Endodermal cell (in vitro differentiated cells): ENCODE results near the gene SELPLG. TPM values are rescaled to one million over a fixed set of nuclear protein-coding genes. Genes with fewer than 3 reads are reported as not detected.
A peak's percentile ranks its signal among the peaks of the same experiment; 100 is the strongest.
"Not testable (repeated sequence)": the region's sequence is repeated elsewhere in the genome, so short reads cannot be mapped to it uniquely, and the experiment has no call there.

Source experiments
- DNase-seq: peaks from one replicate; pipeline ENCODE4 v3.0.0-alpha.2; 2017
- H3K27ac ChIP-seq: 2 replicates; pipeline ENCODE4 v1.5.1; 2013; ENCODE audit warnings: mild to moderate bottlenecking, low read depth, low read length, moderate library complexity
- H3K27me3 ChIP-seq: 2 replicates; pipeline ENCODE4 v1.6.1; 2013; ENCODE audit warnings: mild to moderate bottlenecking, low read length, moderate library complexity; ENCODE audit not compliant: insufficient read depth, control insufficient read depth, poor library complexity, severe bottlenecking
- H3K36me3 ChIP-seq: 2 replicates; pipeline ENCODE4 v1.7.0; 2013; ENCODE audit warnings: mild to moderate bottlenecking, low read length, moderate library complexity; ENCODE audit not compliant: control insufficient read depth, insufficient read depth
- H3K4me1 ChIP-seq: one replicate; pipeline ENCODE4 v1.7.0; 2013; ENCODE audit warnings: low read length; ENCODE audit not compliant: control insufficient read depth, insufficient read depth
- H3K4me3 ChIP-seq: 2 replicates; pipeline ENCODE4 v1.5.1; 2013; ENCODE audit warnings: mild to moderate bottlenecking, low read length, moderate library complexity
- H3K9ac ChIP-seq: 2 replicates; pipeline ENCODE4 v1.6.1; 2013; ENCODE audit warnings: mild to moderate bottlenecking, low read length, moderate library complexity; ENCODE audit not compliant: poor library complexity, severe bottlenecking; ENCODE audit errors: extremely low read depth
- H3K9me3 ChIP-seq: 2 replicates; pipeline ENCODE4 v1.6.1; 2013; ENCODE audit warnings: mild to moderate bottlenecking, low read length, moderate library complexity; ENCODE audit not compliant: control insufficient read depth
- H3K27ac Mint-ChIP-seq: 2 replicates; pipeline ENCODE4 v1.8.0; 2020; ENCODE audit warnings: mixed read lengths
- H3K27me3 Mint-ChIP-seq: 2 replicates; pipeline ENCODE4 v1.8.0; 2021; ENCODE audit warnings: mild to moderate bottlenecking, mixed read lengths; ENCODE audit not compliant: insufficient read depth
- H3K36me3 Mint-ChIP-seq: 2 replicates; pipeline ENCODE4 v1.8.0; 2020; ENCODE audit warnings: low read depth, mixed read lengths
- H3K4me1 Mint-ChIP-seq: 2 replicates; pipeline ENCODE4 v1.8.0; 2020; ENCODE audit warnings: mixed read lengths
- H3K4me3 Mint-ChIP-seq: 2 replicates; pipeline ENCODE4 v1.8.0; 2020; ENCODE audit warnings: mild to moderate bottlenecking, moderate library complexity, mixed read lengths
- H3K9me3 Mint-ChIP-seq: 2 replicates; pipeline ENCODE4 v1.8.0; 2020; ENCODE audit warnings: mild to moderate bottlenecking, mixed read lengths
- CTCF ChIP-seq: fragments of 200-600 bp; sonication (generic); conservative IDR thresholded peaks from 2 replicates; pipeline ENCODE4 v1.5.0; 2021; ENCODE audit warnings: antibody characterized with exemption, mild to moderate bottlenecking
- WGBS, 2 experiments: methylation state at CpG; one replicate each; pipeline versions ENCODE4 v1.1.5 to v1.1.7; 2013; ENCODE audit warnings: missing lambda C conversion rate in 2 of 2, mixed read lengths in 1 of 2; ENCODE audit not compliant: insufficient coverage in 1 of 2, insufficient read length in 1 of 2; 5-methylcytosine and 5-hydroxymethylcytosine counted together
- total RNA-seq, 2 donors: library from RNA; stranded (reverse); fragmentation: NEBNext Ultra II Directional in 1 of 2; extraction: Animal tissue kit (Norgen Biotek cat#: 25700) in 1 of 2; gene quantifications; 2 replicates in 1 of 2; 3 replicates in 1 of 2; pipeline ENCODE4 v1.2.1, GENCODE V29; 2021

Gene SELPLG
- total RNA-seq, 2 donors from 2014 or later: 0.13 TPM; not detected in 1

GRCh38 chr12:108619369-108620160 lies 14.1 kb downstream of the SELPLG start:
- no peak overlapping the region for H3K9ac ChIP-seq
- H3K36me3 ChIP-seq: no peaks in the 10 kb centered on the region
- H3K4me1 ChIP-seq: no peaks in the 10 kb centered on the region
- Mint-ChIP-seq H3K4me3 (no peak overlapping the region), H3K36me3 (no peaks in the 10 kb centered on the region), H3K27me3 (peaks cover 2% of the 10 kb centered on the region), H3K4me1 (no peaks in the 10 kb centered on the region), H3K9me3 (peaks cover 10% of the 10 kb centered on the region), H3K27ac (no peak overlapping the region)
- no peak overlapping the region for H3K4me3 ChIP-seq
- no peak overlapping the region for H3K27ac ChIP-seq
- 90 to 92% methylated on average over 11 to 14 of the region's 14 CpGs for WGBS, 2 experiments
- H3K9me3 ChIP-seq: no peaks in the 10 kb centered on the region
- H3K27me3 ChIP-seq: no peaks in the 10 kb centered on the region
- TF ChIP-seq CTCF: no peak
- no peak for DNase-seq

GRCh38 chr12:108618953-108619274 lies 14.8 kb downstream of the SELPLG start:
- WGBS, 2 experiments: 83 to 90% methylated on average over 4 of the region's 4 CpGs
- H3K4me3 ChIP-seq, H3K9me3 ChIP-seq, H3K4me3 Mint-ChIP-seq, H3K4me1 Mint-ChIP-seq, H3K27me3 ChIP-seq, H3K36me3 ChIP-seq, H3K27ac ChIP-seq, H3K4me1 ChIP-seq, H3K27me3 Mint-ChIP-seq, H3K9ac ChIP-seq, DNase-seq, H3K36me3 Mint-ChIP-seq: not testable (repeated sequence)
- Mint-ChIP-seq H3K9me3 (peaks cover 10% of the 10 kb centered on the region), H3K27ac (peak overlapping the region; percentile 68)

GRCh38 chr12:108618079-108618952 lies 15.4 kb downstream of the SELPLG start:
- no peak overlapping the region for H3K27ac ChIP-seq
- peaks cover 9% of the 10 kb centered on the region for H3K9me3 Mint-ChIP-seq
- H3K4me3 Mint-ChIP-seq: no peak overlapping the region
- H3K9me3 ChIP-seq: no peaks in the 10 kb centered on the region
- H3K4me3 ChIP-seq: no peak overlapping the region
- peaks cover 2% of the 10 kb centered on the region for H3K27me3 Mint-ChIP-seq
- no peaks in the 10 kb centered on the region for H3K27me3 ChIP-seq
- no peaks in the 10 kb centered on the region for H3K36me3 Mint-ChIP-seq
- H3K9ac ChIP-seq: no peak overlapping the region
- peak overlapping the region; percentile 68 for H3K27ac Mint-ChIP-seq
- peak; percentile 98 for DNase-seq
- 22 to 37% methylated on average over 7 to 16 of the region's 16 CpGs for WGBS, 2 experiments
- H3K4me1 ChIP-seq: no peaks in the 10 kb centered on the region
- no peaks in the 10 kb centered on the region for H3K36me3 ChIP-seq
- no peaks in the 10 kb centered on the region for H3K4me1 Mint-ChIP-seq
- peak; percentile 99 for TF ChIP-seq CTCF
